Gastroesophageal sphincter (tissue), 4 donors: Measurements from ENCODE around the gene CDKN2AIPNL. TPM values are rescaled to one million over a fixed set of nuclear protein-coding genes. Genes with fewer than 3 reads are reported as not detected.

Experiments
- ATAC-seq: fragments of 150-250 bp; one replicate; pipeline ENCODE4 v1.9.1; 2016; ENCODE audit warnings: mild to moderate bottlenecking, moderate library complexity
- H3K27ac ChIP-seq, 4 donors: fragments of 200-600 bp; sonication (generic) in 3 of 4; 1 replicate in 3 of 4; 2 replicates in 1 of 4; pipeline ENCODE4 v1.5.1; 2016 to 2019
- H3K27me3 ChIP-seq: fragments of 200-600 bp; sonication (generic); one replicate; pipeline ENCODE4 v1.5.1; 2019
- H3K36me3 ChIP-seq, 2 donors: fragments of 200-600 bp; sonication (generic); one replicate each; pipeline ENCODE4 v1.5.1; 2019; ENCODE audit warnings: control low read depth in 1 of 2
- H3K4me1 ChIP-seq, 3 donors: fragments of 200-600 bp; sonication (generic); 1 replicate in 2 of 3; 2 replicates in 1 of 3; pipeline ENCODE4 v1.5.1; 2016 to 2019; ENCODE audit warnings: control low read depth in 2 of 3
- H3K4me3 ChIP-seq, 2 donors: fragments of 200-600 bp; sonication (generic); one replicate each; pipeline ENCODE4 v1.5.1; 2019; ENCODE audit warnings: mild to moderate bottlenecking in 1 of 2, moderate library complexity in 1 of 2
- H3K9me3 ChIP-seq, 3 donors: fragments of 200-600 bp; sonication (generic); one replicate each; pipeline ENCODE4 v1.5.1; 2017 to 2019; ENCODE audit warnings: control low read depth in 2 of 3
- CTCF ChIP-seq, 4 experiments: fragments of 200-600 bp in 2 of 4; fragments of 450-650 bp in 2 of 4; sonication (generic) in 1 of 4; IDR thresholded peaks; one replicate each; pipeline ENCODE4 v1.5.1; 2017 to 2019; ENCODE audit warnings: antibody characterized with exemption in 4 of 4, mild to moderate bottlenecking in 2 of 4, moderate library complexity in 2 of 4
- EP300 ChIP-seq: sonication (generic); formaldehyde crosslinking; IDR thresholded peaks from one replicate; pipeline ENCODE4 v1.6.1; 2017; ENCODE audit warnings: antibody characterized with exemption, mild to moderate bottlenecking
- POLR2A ChIP-seq, 2 donors: fragments of 450-650 bp; IDR thresholded peaks; one replicate each; pipeline ENCODE4 v1.6.1; 2017; ENCODE audit warnings: antibody characterized with exemption in 2 of 2, mild to moderate bottlenecking in 2 of 2, moderate library complexity in 1 of 2
- POLR2AphosphoS5 ChIP-seq: sonication (generic); formaldehyde crosslinking; IDR thresholded peaks from one replicate; pipeline ENCODE4 v1.6.1; 2017; ENCODE audit warnings: antibody characterized with exemption
- WGBS, 2 donors: methylation state at CpG; one replicate each; pipeline ENCODE4 v1.1.5; 2018; ENCODE audit warnings: low coverage in 1 of 2; 5-methylcytosine and 5-hydroxymethylcytosine counted together
- total RNA-seq, 4 donors: library from RNA; depleted of rRNA; stranded (reverse); fragments of >200 nt; gene quantifications; one replicate each; pipeline ENCODE4 v1.1.0, GENCODE V29; 2016

CDKN2AIPNL gene
- total RNA-seq, 4 donors from 2014 or later, result 15.1 to 25.7 (median 21.0) TPM

- 67 to 80% methylated on average over 2 of the region's 3 CpGs for WGBS, 2 donors
- Histone ChIP-seq H3K9me3 (no peaks in the 10 kb centered on the region), H3K27ac (no peak overlapping the region), H3K4me3 (no peak overlapping the region), H3K36me3 (no peaks in the 10 kb centered on the region), H3K4me1 (peaks cover 5 to 14% (median 10%) of the 10 kb centered on the region in 3 donors), H3K27me3 (no peaks in the 10 kb centered on the region)
- TF ChIP-seq POLR2A (IDR thresholded peaks at IDR 0.05) (no peak), CTCF (IDR thresholded peaks at IDR 0.05) (no peak), POLR2AphosphoS5 (no peak), EP300 (no peak)
- ATAC-seq, result no peak
These were observed 39.7 kb upstream of the CDKN2AIPNL start for GRCh38 chr5:134451225-134451935.

- TF ChIP-seq EP300 (no peak), POLR2AphosphoS5 (no peak), CTCF (IDR thresholded peaks at IDR 0.05) (no peak), POLR2A (IDR thresholded peaks at IDR 0.05) (no peak)
- ATAC-seq, result no peak
These were observed 38.7 kb upstream of the CDKN2AIPNL start for GRCh38 chr5:134450374-134450773.

DNA sequence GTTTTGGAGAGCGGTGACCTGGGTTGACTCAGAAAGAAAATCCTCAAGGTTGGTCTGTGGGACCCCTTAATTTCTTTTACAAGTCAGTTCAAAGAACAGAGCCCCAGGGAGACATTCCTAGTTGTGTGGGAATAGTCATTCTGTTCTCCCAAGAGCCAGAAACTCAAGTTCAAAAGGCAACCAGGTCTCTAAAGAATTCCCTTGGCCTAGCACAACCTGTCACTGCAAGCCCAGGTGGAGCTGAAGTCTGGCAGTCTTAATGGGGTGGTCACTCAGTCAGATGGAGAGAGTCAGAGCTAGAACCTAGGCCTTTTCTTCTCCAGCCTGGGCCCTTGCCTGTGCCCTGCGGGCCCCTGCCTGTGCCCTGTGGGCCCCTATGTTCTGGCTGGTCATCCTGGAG is 37.5 kb upstream of the CDKN2AIPNL start:
- no peak overlapping the region for H3K4me3 ChIP-seq
- H3K36me3 ChIP-seq, result no peaks in the 10 kb centered on the region
- no peaks in the 10 kb centered on the region for H3K27me3 ChIP-seq
- H3K27ac ChIP-seq, result no peak overlapping the region
- peaks cover 5 to 14% (median 10%) of the 10 kb centered on the region in 3 donors for H3K4me1 ChIP-seq
- TF ChIP-seq EP300 (no peak), CTCF (IDR thresholded peaks at IDR 0.05) (no peak), POLR2AphosphoS5 (no peak), POLR2A (IDR thresholded peaks at IDR 0.05) (no peak)
- no peaks in the 10 kb centered on the region for H3K9me3 ChIP-seq
- 60 to 100% methylated on average over 1 of the region's 2 CpGs for WGBS, 2 donors
- ATAC-seq, result no peak

More at GRCh38 chr5:134450374-134450773, 38.7 kb upstream of the CDKN2AIPNL start:
- 69 to 77% methylated on average over 2 of the region's 2 CpGs for WGBS, 2 donors
- H3K4me3 ChIP-seq, result no peak overlapping the region
- H3K4me1 ChIP-seq, result peaks cover 5 to 14% (median 10%) of the 10 kb centered on the region in 3 donors
- no peaks in the 10 kb centered on the region for H3K27me3 ChIP-seq
- H3K36me3 ChIP-seq, result no peaks in the 10 kb centered on the region
- no peaks in the 10 kb centered on the region for H3K9me3 ChIP-seq
- H3K27ac ChIP-seq, result no peak overlapping the region

DNA sequence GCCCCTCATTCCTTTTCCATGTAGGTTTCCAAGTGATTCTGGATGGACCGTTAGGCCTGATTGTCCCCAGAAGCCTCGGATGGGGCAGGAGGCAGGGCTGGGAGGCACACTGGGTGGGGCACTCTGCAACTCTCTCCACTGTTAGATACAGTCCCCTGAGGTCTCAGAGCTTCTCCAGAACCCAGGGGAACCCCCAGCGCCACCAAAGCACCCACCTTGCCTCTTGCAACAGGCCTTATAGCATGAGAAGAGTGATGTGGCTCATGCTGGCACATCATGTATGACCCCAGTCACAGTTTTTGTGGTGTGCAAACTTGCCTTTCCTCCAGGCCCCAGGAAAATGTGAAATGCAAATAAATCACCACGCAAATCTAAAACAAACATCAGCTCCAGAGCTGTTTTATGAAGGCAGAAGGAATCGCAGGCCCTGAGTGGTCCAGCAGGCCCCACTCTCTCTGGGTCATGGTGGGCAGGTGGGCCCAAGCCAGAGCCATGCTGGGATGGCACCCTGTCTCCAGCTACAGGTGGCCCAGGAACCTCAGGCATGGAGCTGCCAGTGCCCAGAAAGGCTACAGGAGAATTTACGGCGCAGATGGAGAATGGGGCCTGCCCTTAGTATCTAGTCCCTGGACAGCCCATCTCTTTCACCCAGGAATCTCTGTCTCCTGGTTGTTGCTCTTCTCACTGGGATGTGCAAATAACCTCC is 36.3 kb upstream of the CDKN2AIPNL start:
- 80 to 94% methylated on average over 3 of the region's 7 CpGs for WGBS, 2 donors
- no peaks in the 10 kb centered on the region for H3K27me3 ChIP-seq
- TF ChIP-seq POLR2AphosphoS5, result no peak
- no peak for TF ChIP-seq POLR2A (IDR thresholded peaks at IDR 0.05)
- TF ChIP-seq CTCF (IDR thresholded peaks at IDR 0.05), result no peak
- TF ChIP-seq EP300, result no peak
- H3K36me3 ChIP-seq, result no peaks in the 10 kb centered on the region
- no peaks in the 10 kb centered on the region for H3K9me3 ChIP-seq
- no peak overlapping the region for H3K4me3 ChIP-seq
- no peak for ATAC-seq
- peaks cover 5 to 14% (median 10%) of the 10 kb centered on the region in 3 donors for H3K4me1 ChIP-seq
- H3K27ac ChIP-seq, result no peak overlapping the region

- 53 to 83% methylated on average over 1 to 2 of the region's 2 CpGs for WGBS, 2 donors
- TF ChIP-seq POLR2AphosphoS5 (no peak), POLR2A (IDR thresholded peaks at IDR 0.05) (no peak), EP300 (no peak), CTCF (IDR thresholded peaks at IDR 0.05) (no peak)
- no peak for ATAC-seq
- Histone ChIP-seq H3K4me1 (peaks cover 3 to 8% (median 5%) of the 10 kb centered on the region in 3 donors), H3K27me3 (no peaks in the 10 kb centered on the region), H3K4me3 (no peak overlapping the region), H3K36me3 (no peaks in the 10 kb centered on the region), H3K27ac (no peak overlapping the region), H3K9me3 (no peaks in the 10 kb centered on the region)
These were observed 35.3 kb upstream of the CDKN2AIPNL start for GRCh38 chr5:134446938-134447337.
